H1 (cell line): ENCODE results near the gene ZNF132. TPM values are rescaled to one million over a fixed set of nuclear protein-coding genes. Genes with fewer than 3 reads are reported as not detected.

ENCODE experiments used
- microRNA-seq, 2 experiments: library from miRNA; unstranded; fragments of <30 nt; microRNA quantifications; one replicate each; pipeline versions ENCODE4 to v1.2.0, GENCODE V29; 2016 to 2020; ENCODE audit warnings: borderline microRNAs expressed in 2 of 2, borderline number of aligned reads in 2 of 2, borderline replicate concordance in 1 of 2
- polyA plus RNA-seq, 7 experiments: library from polyadenylated mRNA; depleted of rRNA in 3 of 7; stranded (reverse) in 5 of 7; unstranded in 2 of 7; fragments of >200 nt in 5 of 7; fragments of 200-250 nt in 2 of 7; gene quantifications; 1 replicate in 5 of 7; 2 replicates in 1 of 7; 4 replicates in 1 of 7; pipeline versions ENCODE4 v1.2.1 to v1.2.3, GENCODE V29; 2011 to 2013; ENCODE audit warnings: missing spikeins in 2 of 7, mixed read lengths in 2 of 7
- small RNA-seq: library from polyadenylated mRNA; stranded (forward); fragments of <200 nt; extraction: miRNeasy Mini kit (QIAGEN cat#:217004); gene quantifications from one replicate; pipeline ENCODE3, GENCODE V24; 2013; ENCODE audit not compliant: insufficient read depth
- total RNA-seq: library from RNA; stranded (reverse); fragmentation: NEBNext Ultra II Directional; extraction: Animal tissue kit (Norgen Biotek cat#: 25700); gene quantifications from 2 replicates; pipeline ENCODE4 v1.2.1, GENCODE V29; 2021

Gene ZNF132
- total and polyA plus RNA-seq, 2 of the 8 experiments (the other 6 are each of a cell fraction or from before 2014, with no cell fraction given): 0.89 to 1.9 TPM

Small RNA genes lying within 50 kb of the gene (microRNA-seq; reads per million reads assigned to microRNA genes)
- 0.20 to 0.46 reads per million in 2 experiments for gene MIR4754

Small RNA genes lying within 50 kb of the gene (small RNA-seq; reads per million reads assigned to genes)
- not detected for gene MIR4754
- gene RNU6-1337P: not detected

Other genes with a start within 250 kb of the ZNF132 start
- 54.5 and 60.8 TPM in 2 replicates for gene ZNF544, start 211.2 kb downstream of the ZNF132 start, total RNA-seq
- gene ZNF544, start 211.2 kb downstream of the ZNF132 start, polyA plus RNA-seq (2011; rRNA removed): 47.9 and 48.8 TPM in 2 replicates
- gene ZNF8, start 161.2 kb downstream of the ZNF132 start, total RNA-seq: 20.5 and 21.5 TPM in 2 replicates
- gene ZNF8, start 161.2 kb downstream of the ZNF132 start, polyA plus RNA-seq (2011; rRNA removed): 9.2 and 9.8 TPM in 2 replicates
- gene ERVK3-1, start 134.8 kb downstream of the ZNF132 start, total RNA-seq: 30.6 and 31.5 TPM in 2 replicates
- 28.1 and 29.9 TPM in 2 replicates for gene ERVK3-1, start 134.8 kb downstream of the ZNF132 start, polyA plus RNA-seq (2011; rRNA removed)
- 3.1 and 3.2 TPM in 2 replicates for gene ZSCAN22, start 113.2 kb downstream of the ZNF132 start, total RNA-seq
- gene ZSCAN22, start 113.2 kb downstream of the ZNF132 start, polyA plus RNA-seq (2011; rRNA removed): 2.6 and 3.3 TPM in 2 replicates
- 19.9 and 20.8 TPM in 2 replicates for gene A1BG, start 86.7 kb downstream of the ZNF132 start, total RNA-seq
- gene A1BG, start 86.7 kb downstream of the ZNF132 start, polyA plus RNA-seq (2011; rRNA removed): 69.6 and 108 TPM in 2 replicates
- 0.93 and 1.0 TPM in 2 replicates for gene ZNF497, start 77.4 kb downstream of the ZNF132 start, total RNA-seq
- gene ZNF497, start 77.4 kb downstream of the ZNF132 start, polyA plus RNA-seq (2011; rRNA removed): 1.4 and 2.0 TPM in 2 replicates
- 1.9 and 2.7 TPM in 2 replicates for gene ZNF837, start 59.1 kb downstream of the ZNF132 start, total RNA-seq
- 3.3 and 6.6 TPM in 2 replicates for gene ZNF837, start 59.1 kb downstream of the ZNF132 start, polyA plus RNA-seq (2011; rRNA removed)
- gene RPS5, start 52.9 kb downstream of the ZNF132 start, total RNA-seq: 1,554 and 1,557 TPM in 2 replicates
- 5,731 and 5,910 TPM in 2 replicates for gene RPS5, start 52.9 kb downstream of the ZNF132 start, polyA plus RNA-seq (2011; rRNA removed)
- gene RNF225, start 44.5 kb downstream of the ZNF132 start, total RNA-seq: 1.0 and 1.2 TPM in 2 replicates
- 0.17 TPM in 2 replicates for gene RNF225, start 44.5 kb downstream of the ZNF132 start, polyA plus RNA-seq (2011; rRNA removed)
- gene ZNF584, start 31.5 kb downstream of the ZNF132 start, total RNA-seq: 4.5 and 5.2 TPM in 2 replicates
- gene ZNF584, start 31.5 kb downstream of the ZNF132 start, polyA plus RNA-seq (2011; rRNA removed): 2.5 and 2.7 TPM in 2 replicates
- 5.3 and 6.0 TPM in 2 replicates for gene ZNF324B, start 11.5 kb upstream of the ZNF132 start, total RNA-seq
- gene ZNF324B, start 11.5 kb upstream of the ZNF132 start, polyA plus RNA-seq (2011; rRNA removed): 2.9 and 3.5 TPM in 2 replicates
- 5.8 and 6.4 TPM in 2 replicates for gene ZNF324, start 26.9 kb upstream of the ZNF132 start, total RNA-seq
- gene ZNF324, start 26.9 kb upstream of the ZNF132 start, polyA plus RNA-seq (2011; rRNA removed): 5.1 and 6.7 TPM in 2 replicates
- 4.1 and 4.3 TPM in 2 replicates for gene ZNF446, start 36.2 kb upstream of the ZNF132 start, total RNA-seq
- 5.5 and 8.2 TPM in 2 replicates for gene ZNF446, start 36.2 kb upstream of the ZNF132 start, polyA plus RNA-seq (2011; rRNA removed)
- 20.7 and 25.1 TPM in 2 replicates for gene SLC27A5, start 71.8 kb upstream of the ZNF132 start, total RNA-seq
- 80.5 and 95.9 TPM in 2 replicates for gene SLC27A5, start 71.8 kb upstream of the ZNF132 start, polyA plus RNA-seq (2011; rRNA removed)
- 16.9 and 17.3 TPM in 2 replicates for gene ZBTB45, start 79.7 kb upstream of the ZNF132 start, total RNA-seq
- 17.2 and 31.4 TPM in 2 replicates for gene ZBTB45, start 79.7 kb upstream of the ZNF132 start, polyA plus RNA-seq (2011; rRNA removed)
- 1,398 and 1,433 TPM in 2 replicates for gene TRIM28, start 103.9 kb upstream of the ZNF132 start, total RNA-seq
- gene TRIM28, start 103.9 kb upstream of the ZNF132 start, polyA plus RNA-seq (2011; rRNA removed): 1,442 and 2,243 TPM in 2 replicates
- 70.0 and 75.8 TPM in 2 replicates for gene CHMP2A, start 115.0 kb upstream of the ZNF132 start, total RNA-seq
- gene CHMP2A, start 115.0 kb upstream of the ZNF132 start, polyA plus RNA-seq (2011; rRNA removed): 115 and 132 TPM in 2 replicates
- 114 and 119 TPM in 2 replicates for gene UBE2M, start 118.5 kb upstream of the ZNF132 start, total RNA-seq
- gene UBE2M, start 118.5 kb upstream of the ZNF132 start, polyA plus RNA-seq (2011; rRNA removed): 91.8 and 93.8 TPM in 2 replicates
- 15.2 and 15.5 TPM in 2 replicates for gene MZF1, start 133.2 kb upstream of the ZNF132 start, total RNA-seq
- 25.0 and 38.0 TPM in 2 replicates for gene MZF1, start 133.2 kb upstream of the ZNF132 start, polyA plus RNA-seq (2011; rRNA removed)